Keratinocyte (primary cell): ENCODE measurements around the gene TMPRSS13.

Experiments used
- CTCF ChIP-seq, 3 experiments: IDR thresholded peaks in 1 of 3; conservative IDR thresholded peaks in 1 of 3; optimal IDR thresholded peaks in 1 of 3; 2 replicates in 2 of 3; 3 replicates in 1 of 3; pipeline versions ENCODE3 to v1.5.1; 2011; ENCODE audit warnings: low read length in 3 of 3, mild to moderate bottlenecking in 3 of 3, moderate library complexity in 2 of 3, control low read depth in 1 of 3, inconsistent platforms in 1 of 3; ENCODE audit not compliant: insufficient read depth in 2 of 3; ENCODE audit errors: extremely low read depth in 1 of 3
- EZH2 ChIP-seq: IDR thresholded peaks from one replicate; pipeline ENCODE4 v1.6.1; 2012; ENCODE audit warnings: inconsistent platforms, mild to moderate bottlenecking, low read length, moderate library complexity

- TF ChIP-seq CTCF (optimal IDR thresholded peaks at IDR 0.05 in 1 of 3, IDR thresholded peaks at IDR 0.05 in 1 of 3, conservative IDR thresholded peaks at IDR 0.05 in 1 of 3; ENCODE audit: extremely low read depth in 1 of 3, insufficient read depth in 2 of 3, low read length in 3 of 3) (no peak), EZH2 (no peak)
Observed at GRCh38 chr11:117932426-117932825, 3.2 kb upstream of the TMPRSS13 start.
